NCI-H524 treated with DMSO at 0.1 percent for 48 hours (cell line): ENCODE results near the gene FBLIM1.
A peak's percentile ranks its signal among the peaks of the same experiment; 100 is the strongest.

ENCODE experiments used
- DNase-seq: peaks from one replicate; lab custom pipeline; 2025; lab: John Stamatoyannopoulos, UW

Gene FBLIM1

GRCh38 chr1:15758343-15758931, at the start of gene FBLIM1:
TSS of gene FBLIM1 (plus strand) at chr1:15758795. CDS start at chr1:15764984, 6,189 bp downstream.
- DNase-seq = no peak

GRCh38 chr1:15709226-15709625, 49.4 kb upstream of the FBLIM1 start:
- DNase-seq = no peak

- DNase-seq = no peak
Observed at GRCh38 chr1:15712168-15712567, 46.4 kb upstream of the FBLIM1 start.

GRCh38 chr1:15714406-15715136, 44.0 kb upstream of the FBLIM1 start:
- DNase-seq = no peak

- no peak for DNase-seq
Observed at GRCh38 chr1:15717418-15718125, 41.0 kb upstream of the FBLIM1 start.

GRCh38 chr1:15718199-15718601, 40.4 kb upstream of the FBLIM1 start:
- no peak for DNase-seq

GRCh38 chr1:15719381-15720120, 39.0 kb upstream of the FBLIM1 start:
- no peak for DNase-seq

GRCh38 chr1:15720861-15721260, 37.7 kb upstream of the FBLIM1 start:
- DNase-seq = no peak

- no peak for DNase-seq
Observed at GRCh38 chr1:15722411-15722810, 36.2 kb upstream of the FBLIM1 start.

- no peak for DNase-seq
Observed at GRCh38 chr1:15722836-15723532, 35.6 kb upstream of the FBLIM1 start.

GRCh38 chr1:15723631-15724246, 34.9 kb upstream of the FBLIM1 start:
- peak; percentile 78 for DNase-seq

- DNase-seq = no peak
Observed at GRCh38 chr1:15724949-15725880, 33.4 kb upstream of the FBLIM1 start.

GRCh38 chr1:15726508-15726907, 32.1 kb upstream of the FBLIM1 start:
- no peak for DNase-seq

- no peak for DNase-seq
Observed at GRCh38 chr1:15727021-15727420, 31.6 kb upstream of the FBLIM1 start.

- no peak for DNase-seq
Observed at GRCh38 chr1:15727424-15727823, 31.2 kb upstream of the FBLIM1 start.

GRCh38 chr1:15727866-15728534, 30.6 kb upstream of the FBLIM1 start:
- no peak for DNase-seq

GRCh38 chr1:15728937-15729657, 29.5 kb upstream of the FBLIM1 start:
- DNase-seq = no peak

GRCh38 chr1:15730423-15730822, 28.2 kb upstream of the FBLIM1 start:
- DNase-seq = no peak

GRCh38 chr1:15730936-15731335, 27.7 kb upstream of the FBLIM1 start:
- DNase-seq = no peak
